Skin of body (tissue), 2 donors: ENCODE measurements around the gene CFHR1. TPM values are rescaled to one million over a fixed set of nuclear protein-coding genes. Genes with fewer than 3 reads are reported as not detected.
"Not testable (repeated sequence)": the region's sequence is repeated elsewhere in the genome, so short reads cannot be mapped to it uniquely, and the experiment has no call there.

Experiments
- DNase-seq: peaks from one replicate; lab custom pipeline; 2025; lab: John Stamatoyannopoulos, UW
- total RNA-seq: library from RNA; depleted of rRNA; stranded (reverse); fragments of >200 nt; gene quantifications from one replicate; pipeline ENCODE4 v1.2.3, GENCODE V29; 2014

CFHR1 gene
- total RNA-seq, result 0.59 TPM

GRCh38 chr1:196819531-196819930, at the start of gene CFHR1:
TSS of gene CFHR1 (plus strand) at chr1:196819731. CDS start at chr1:196819845, 114 bp downstream.
- not testable (repeated sequence) for DNase-seq

- DNase-seq, result not testable (repeated sequence)
Observed at GRCh38 chr1:196769823-196770222, 49.7 kb upstream of the CFHR1 start.

GRCh38 chr1:196773713-196774112, 45.8 kb upstream of the CFHR1 start:
- DNase-seq, result no peak

GRCh38 chr1:196774175-196774574, 45.4 kb upstream of the CFHR1 start:
- DNase-seq, result no peak

GRCh38 chr1:196774603-196775002, 44.9 kb upstream of the CFHR1 start, which contains the start of gene CFHR3:
TSS of gene CFHR3 (plus strand) at chr1:196774840. CDS start at chr1:196774887, 47 bp downstream.
- no peak for DNase-seq

- no peak for DNase-seq
Observed at GRCh38 chr1:196777603-196778002, 41.9 kb upstream of the CFHR1 start.

- no peak for DNase-seq
Observed at GRCh38 chr1:196779093-196779492, 40.4 kb upstream of the CFHR1 start.

- DNase-seq, result not testable (repeated sequence)
Observed at GRCh38 chr1:196791252-196791651, 28.3 kb upstream of the CFHR1 start.

GRCh38 chr1:196794103-196794502, 25.4 kb upstream of the CFHR1 start:
- DNase-seq, result not testable (repeated sequence)

- DNase-seq, result no peak
Observed at GRCh38 chr1:196797891-196798290, 21.6 kb upstream of the CFHR1 start.

GRCh38 chr1:196801920-196802319, 17.6 kb upstream of the CFHR1 start:
- not testable (repeated sequence) for DNase-seq

GRCh38 chr1:196808529-196809235, 10.8 kb upstream of the CFHR1 start:
- no peak for DNase-seq

GRCh38 chr1:196817442-196817841, 2.1 kb upstream of the CFHR1 start:
- DNase-seq, result not testable (repeated sequence)

- not testable (repeated sequence) for DNase-seq
Observed at GRCh38 chr1:196827860-196828259, 8.3 kb downstream of the CFHR1 start.

- DNase-seq, result not testable (repeated sequence)
Observed at GRCh38 chr1:196849613-196850492, 30.3 kb downstream of the CFHR1 start.

GRCh38 chr1:196856053-196856452, 36.5 kb downstream of the CFHR1 start:
- no peak for DNase-seq

- DNase-seq, result no peak
Observed at GRCh38 chr1:196857188-196857587, 37.7 kb downstream of the CFHR1 start.

GRCh38 chr1:196858811-196859210, 39.3 kb downstream of the CFHR1 start:
- DNase-seq, result no peak

GRCh38 chr1:196860323-196860884, 40.9 kb downstream of the CFHR1 start:
- DNase-seq, result no peak

GRCh38 chr1:196861429-196861828, 41.9 kb downstream of the CFHR1 start:
- DNase-seq, result no peak

GRCh38 chr1:196866974-196867373, 47.4 kb downstream of the CFHR1 start:
- no peak for DNase-seq

- no peak for DNase-seq
Observed at GRCh38 chr1:196873385-196873784, 53.9 kb downstream of the CFHR1 start.
